Inferior parietal cortex (tissue), 1 donor: ENCODE data around the gene RALGAPA2.
A peak's percentile ranks its signal among the peaks of the same experiment; 100 is the strongest.

Experiments used
- DNase-seq: peaks from one replicate; pipeline ENCODE4 v3.0.0-alpha.2; 2016; ENCODE audit errors: extremely low spot score

Gene RALGAPA2

GRCh38 chr20:20407891-20408805 is 304.3 kb downstream of the RALGAPA2 start:
- peak; percentile 58 for DNase-seq

- no peak for DNase-seq
These were observed 306.1 kb downstream of the RALGAPA2 start for GRCh38 chr20:20406306-20406705.

DNA sequence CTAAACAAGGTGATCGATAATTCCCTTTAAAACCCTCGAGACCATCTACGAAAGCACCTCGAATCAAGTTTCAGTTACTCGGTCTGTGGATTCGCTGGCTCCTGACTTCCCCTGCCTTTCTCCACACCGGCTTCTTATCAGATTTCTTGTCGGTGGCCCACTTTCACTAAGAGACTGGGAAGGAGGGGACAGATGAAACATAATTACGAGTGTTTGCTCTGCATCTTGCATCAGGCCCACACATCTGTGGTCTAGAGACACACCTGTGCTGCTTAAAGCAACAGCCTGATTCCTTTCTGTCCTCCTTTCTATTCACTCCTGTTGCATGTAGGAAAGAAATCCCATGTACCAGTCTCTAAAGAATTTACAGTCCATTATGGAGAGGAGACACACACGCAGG is 306.8 kb downstream of the RALGAPA2 start:
- no peak for DNase-seq

- DNase-seq = no peak
These were observed 307.8 kb downstream of the RALGAPA2 start for GRCh38 chr20:20404633-20405032.

DNA sequence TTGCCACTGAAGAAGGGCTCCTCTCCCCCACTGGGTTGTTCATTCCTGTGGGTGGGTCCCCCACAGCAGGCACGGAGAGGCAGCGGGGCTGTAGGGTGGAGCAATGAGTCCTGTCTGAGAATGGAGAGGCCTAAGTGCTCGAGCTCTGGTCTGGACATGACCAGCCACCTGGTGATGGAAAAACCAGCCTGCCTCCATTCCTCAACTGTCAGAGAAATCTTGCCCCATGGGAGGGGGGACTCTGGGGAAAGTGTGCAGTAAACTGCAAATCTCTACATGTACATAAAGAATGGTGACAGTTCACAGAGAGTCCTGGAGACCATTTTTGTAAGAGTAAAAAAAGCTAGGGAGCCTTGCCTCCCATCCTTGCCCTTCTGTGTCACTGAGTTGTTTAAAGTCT is 310.5 kb downstream of the RALGAPA2 start:
- DNase-seq = no peak

- DNase-seq = no peak
These were observed 312.6 kb downstream of the RALGAPA2 start for GRCh38 chr20:20399531-20400500.

GRCh38 chr20:20398123-20398522 is 314.3 kb downstream of the RALGAPA2 start:
- DNase-seq = no peak

- DNase-seq = no peak
These were observed 315.6 kb downstream of the RALGAPA2 start for GRCh38 chr20:20396794-20397193.

GRCh38 chr20:20395903-20396568 is 316.4 kb downstream of the RALGAPA2 start:
- no peak for DNase-seq

DNA sequence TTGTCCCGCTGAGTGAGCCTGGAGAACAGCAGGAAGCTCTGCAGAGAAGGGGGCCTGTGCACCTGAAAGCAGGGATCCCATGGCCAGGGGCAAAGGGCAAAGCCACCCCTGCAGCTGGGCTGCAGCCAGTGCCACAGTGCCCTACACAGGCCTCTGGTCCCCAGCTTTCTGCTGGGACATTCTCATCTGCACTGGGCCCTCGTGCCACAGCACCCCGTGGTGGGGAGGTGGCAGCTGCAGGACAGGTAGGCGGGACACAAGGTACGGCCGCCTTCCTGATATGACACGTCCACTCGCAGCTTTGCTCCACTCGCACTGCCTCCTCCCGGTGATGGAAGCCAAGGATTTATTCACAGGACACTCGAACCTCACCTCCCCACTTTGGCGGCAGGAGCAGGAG is 317.4 kb downstream of the RALGAPA2 start:
- no peak for DNase-seq

GRCh38 chr20:20393207-20394120 is 319.0 kb downstream of the RALGAPA2 start:
- no peak for DNase-seq

- no peak for DNase-seq
These were observed 320.7 kb downstream of the RALGAPA2 start for GRCh38 chr20:20391766-20392165.

- DNase-seq = no peak
These were observed 321.3 kb downstream of the RALGAPA2 start for GRCh38 chr20:20391115-20391514.

DNA sequence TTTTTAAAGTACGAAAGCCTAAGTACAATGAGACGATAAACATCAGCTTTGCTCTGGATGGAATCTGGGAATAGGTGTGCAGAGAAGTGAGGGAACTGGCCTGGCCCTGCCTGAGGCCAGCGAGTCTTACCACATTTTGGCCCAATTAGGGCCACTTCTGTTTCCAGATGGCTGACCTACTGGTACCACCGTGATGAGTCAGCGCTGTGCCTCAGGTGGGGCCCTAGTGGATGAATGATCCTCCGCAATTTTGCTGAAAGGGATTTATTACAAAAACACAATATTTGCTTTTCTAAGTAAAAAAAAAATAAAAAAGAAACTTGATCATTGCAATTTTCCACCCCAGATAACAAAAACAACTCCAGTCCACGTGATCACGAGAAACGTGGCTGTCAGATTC is 322.1 kb downstream of the RALGAPA2 start:
- DNase-seq = no peak

DNA sequence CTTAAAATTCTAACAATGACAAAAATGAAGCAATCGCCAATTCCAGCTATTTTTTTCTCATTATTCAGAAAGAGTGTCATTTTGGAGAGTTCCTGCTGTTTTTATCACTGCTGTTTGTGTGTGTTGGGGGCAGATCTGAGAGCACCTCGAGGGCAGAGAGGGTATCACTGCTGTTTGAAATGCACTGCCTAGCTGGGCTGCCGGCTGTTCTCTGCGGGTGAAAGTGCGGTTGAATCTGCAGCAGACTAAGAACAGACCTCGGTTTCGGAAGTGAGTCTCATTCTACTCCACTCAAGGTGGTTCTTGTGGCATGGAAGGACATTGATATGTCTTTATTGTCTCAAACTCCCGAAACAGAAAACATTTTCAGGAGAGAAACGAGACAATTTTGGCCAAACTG is 326.3 kb downstream of the RALGAPA2 start:
- no peak for DNase-seq

DNA sequence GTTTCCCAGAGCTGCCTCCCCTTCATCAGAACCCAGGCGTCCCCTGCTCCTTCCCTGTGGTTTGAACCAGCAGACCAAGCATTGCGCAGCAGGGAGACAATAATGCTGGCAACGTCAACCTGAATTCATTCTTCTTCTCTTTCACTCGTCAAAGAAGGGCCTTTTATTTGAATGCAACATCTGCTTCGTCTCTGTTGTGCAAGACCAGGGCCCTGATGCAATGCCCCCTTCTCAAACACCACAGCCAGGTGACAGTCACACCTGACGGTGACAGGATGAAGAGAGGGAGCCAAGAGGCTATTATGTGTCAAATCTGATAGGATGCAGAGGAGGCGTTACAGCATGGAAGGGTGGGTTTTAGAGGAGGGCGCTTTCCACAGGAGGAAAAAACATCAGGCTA is 336.6 kb downstream of the RALGAPA2 start:
- DNase-seq = no peak

DNA sequence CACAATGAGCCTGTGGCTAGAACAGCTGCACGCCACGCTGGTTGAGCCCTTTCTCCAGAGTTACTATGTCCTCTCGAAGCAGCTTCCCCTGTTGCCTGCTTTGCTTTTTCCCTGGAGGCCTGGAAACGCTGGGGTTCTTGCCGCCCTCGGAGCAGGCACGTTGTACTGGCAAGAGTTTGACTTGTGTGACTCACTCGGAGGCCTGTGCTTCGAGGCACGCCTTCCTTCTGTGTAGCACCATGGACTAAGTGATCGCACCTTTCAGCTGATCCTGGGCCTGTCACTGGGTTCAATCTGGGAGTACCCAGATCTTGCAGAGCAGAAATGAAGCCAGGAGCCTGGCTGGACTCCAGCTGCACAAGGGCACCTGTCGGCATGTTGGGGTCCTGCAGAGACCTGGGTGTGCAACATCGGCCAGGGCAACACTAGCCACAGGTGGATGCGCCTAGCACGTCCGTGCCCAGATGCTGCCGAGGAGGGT is 339.3 kb downstream of the RALGAPA2 start:
- DNase-seq = no peak

- no peak for DNase-seq
These were observed 340.8 kb downstream of the RALGAPA2 start for GRCh38 chr20:20371681-20372080.

DNA sequence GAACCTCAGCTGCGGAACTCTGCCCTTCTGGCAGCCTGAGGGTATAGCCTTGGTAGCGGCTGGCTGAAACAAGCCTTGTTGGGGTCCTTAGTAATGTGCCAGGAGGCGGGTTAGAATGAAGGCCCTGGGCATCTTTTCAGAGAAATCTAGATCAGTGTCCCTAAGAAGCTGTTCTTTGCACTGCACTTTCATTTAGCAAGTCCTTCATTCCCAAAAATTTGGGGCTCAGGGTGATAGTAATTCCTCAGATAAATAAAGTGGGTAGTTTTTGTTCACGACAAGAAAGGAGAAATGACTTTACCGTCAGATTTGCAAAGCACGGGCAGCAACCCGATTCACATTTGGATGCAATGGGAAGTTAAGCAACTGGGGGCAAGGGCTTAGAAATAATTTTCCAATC is 341.4 kb downstream of the RALGAPA2 start:
- DNase-seq = no peak

GRCh38 chr20:20370094-20370575 is 342.3 kb downstream of the RALGAPA2 start:
- no peak for DNase-seq
